PC-3 (cell line): ENCODE data around the gene MYO10. TPM values are rescaled to one million over a fixed set of nuclear protein-coding genes. Genes with fewer than 3 reads are reported as not detected.

Experiments used
- ATAC-seq: fragments of 200-7000 bp; cut with Tn5 transposase; 2 replicates; pipeline ENCODE4 v1.9.1; 2020; ENCODE audit warnings: mild to moderate bottlenecking, moderate library complexity
- BruUV-seq: library from RNA; stranded (reverse); fragments of 400-500 nt; replicated peaks from 2 replicates; lab custom pipeline; 2021; lab: Mats Ljungman, UMichigan
- CTCF ChIA-PET: fragments of 300-600 bp; sonication (Branson Sonifier 250); formaldehyde crosslinking; loops from one replicate; lab custom pipeline; 2022; ENCODE audit warnings: antibody characterized with exemption; lab: Charles Lee
- POLR2A ChIA-PET: fragments of 300-600 bp; sonication (Branson Sonifier 250); formaldehyde crosslinking; loops from one replicate; lab custom pipeline; 2022; ENCODE audit warnings: antibody characterized with exemption; ENCODE audit not compliant: unreplicated experiment; lab: Charles Lee
- DNase-seq: peaks from one replicate; pipeline ENCODE4 v3.0.0-alpha.2; 2015
- H2AFZ ChIP-seq: fragments of 300-600 bp; sonication (generic); 2 replicates; pipeline ENCODE4 v1.6.0; 2016; ENCODE audit warnings: antibody characterized with exemption, low read length
- H3F3A ChIP-seq: fragments of 300-600 bp; sonication (generic); one replicate; pipeline ENCODE4 v1.6.0; 2017; ENCODE audit warnings: antibody characterized with exemption, low read length, control low read depth, mild to moderate bottlenecking; ENCODE audit not compliant: unreplicated experiment
- H3K27ac ChIP-seq: fragments of 300-600 bp; sonication (generic); 2 replicates; pipeline ENCODE4 v1.5.1; 2016; ENCODE audit warnings: mild to moderate bottlenecking, low read length
- H3K27me3 ChIP-seq: fragments of 300-600 bp; sonication (generic); 2 replicates; pipeline ENCODE4 v1.6.1; 2016; ENCODE audit warnings: low read length, mixed read lengths
- H3K36me3 ChIP-seq: fragments of 300-600 bp; sonication (generic); 2 replicates; pipeline ENCODE4 v1.6.1; 2016; ENCODE audit warnings: low read depth, mixed run types, low read length, mixed read lengths
- H3K4me1 ChIP-seq: fragments of 300-600 bp; sonication (generic); 2 replicates; pipeline ENCODE4 v1.5.1; 2016; ENCODE audit warnings: low read length; ENCODE audit not compliant: insufficient read depth
- H3K4me2 ChIP-seq: fragments of 300-600 bp; sonication (generic); 2 replicates; pipeline ENCODE4 v1.6.0; 2016; ENCODE audit warnings: low read length
- H3K4me3 ChIP-seq: fragments of 300-600 bp; sonication (generic); 2 replicates; pipeline ENCODE4 v1.5.1; 2016; ENCODE audit warnings: mild to moderate bottlenecking, low read length, mixed read lengths
- H3K79me2 ChIP-seq: fragments of 300-600 bp; sonication (generic); 2 replicates; pipeline ENCODE4 v1.6.1; 2017; ENCODE audit warnings: low read length, mixed read lengths
- H3K9ac ChIP-seq: fragments of 300-600 bp; sonication (generic); 2 replicates; pipeline ENCODE4 v1.6.0; 2016; ENCODE audit warnings: mild to moderate bottlenecking, low read length
- H3K9me2 ChIP-seq: fragments of 300-600 bp; sonication (generic); replicated peaks from 2 replicates; pipeline ENCODE4 v1.6.1; 2016; ENCODE audit warnings: mixed run types, low read length, mixed read lengths
- H3K9me3 ChIP-seq: fragments of 300-600 bp; sonication (generic); 2 replicates; pipeline ENCODE4 v1.6.1; 2016; ENCODE audit warnings: low read length, mixed read lengths
- H4K20me1 ChIP-seq: fragments of 300-600 bp; sonication (generic); 2 replicates; pipeline ENCODE4 v1.6.1; 2016; ENCODE audit warnings: low read length, mixed read lengths
- CTCF ChIP-seq: fragments of 300-600 bp; sonication (generic); conservative IDR thresholded peaks from 2 replicates; pipeline ENCODE4 v1.5.1; 2017; ENCODE audit warnings: antibody characterized with exemption, low read depth, mild to moderate bottlenecking, low read length
- EZH2 ChIP-seq: fragments of 300-600 bp; sonication (generic); IDR thresholded peaks from one replicate; pipeline ENCODE4 v1.6.1; 2017; ENCODE audit warnings: antibody characterized with exemption, mild to moderate bottlenecking, low read length; ENCODE audit not compliant: unreplicated experiment
- EZH2phosphoT487 ChIP-seq: fragments of 300-600 bp; sonication (generic); IDR thresholded peaks from 2 replicates; pipeline ENCODE4 v1.6.1; 2018; ENCODE audit warnings: mild to moderate bottlenecking, antibody characterized with exemption, low read length, borderline replicate concordance
- intact Hi-C: fragments of 100-400 bp; cut with micrococcal nuclease; formaldehyde crosslinking; loops from 2 replicates; pipeline ENCODE4 v1.9.0; 2023
- total RNA-seq: library from RNA; depleted of rRNA; stranded (reverse); fragments of >200 nt; gene quantifications from 2 replicates; pipeline ENCODE4 v1.2.3, GENCODE V29; 2014

MYO10 gene
- total RNA-seq, 1 experiment from 2014 or later: 52.3 TPM

GRCh38 chr5:16897800-16898199 is 38.3 kb downstream of the MYO10 start:
- Histone ChIP-seq H3K36me3 (no peaks in the 10 kb centered on the region), H3K27me3 (no peaks in the 10 kb centered on the region), H3K4me2 (peak overlapping the region; percentile 76), H3K9me2 (no peaks in the 10 kb centered on the region), H3K4me1 (peaks cover 57% of the 10 kb centered on the region), H4K20me1 (peaks cover 24% of the 10 kb centered on the region; the same call in 1 of the 2 replicates), H3K79me2 (peaks cover 87% of the 10 kb centered on the region), H3K27ac (peak overlapping the region; percentile 91), H3F3A (peaks cover 12% of the 10 kb centered on the region), H3K9me3 (no peaks in the 10 kb centered on the region), H3K4me3 (peak overlapping the region; percentile 22), H2AFZ (no peak overlapping the region), H3K9ac (peak overlapping the region; percentile 50)
- intact Hi-C loops: loop anchor here (1.0 to 5.0 kb wide), 2 partner anchors 37 to 40 kb away; no protein-coding TSS in a partner anchor
- ChIA-PET CTCF (no interaction called here), POLR2A (interaction anchor here (0.6 kb wide), 1 partner anchor 1598 kb away, joined by 5 read pairs; no protein-coding TSS in a partner anchor)
- no TSS peak for BruUV-seq
- ATAC-seq: no peak
- no peak for DNase-seq
- TF ChIP-seq CTCF (no peak), EZH2phosphoT487 (no peak), EZH2 (no peak)

GRCh38 chr5:16897284-16897704 is 38.8 kb downstream of the MYO10 start:
- peak overlapping the region; percentile 22 for H3K4me3 ChIP-seq
- H3K4me2 ChIP-seq: peak overlapping the region; percentile 76
- ChIA-PET CTCF (no interaction called here), POLR2A (no interaction called here)
- DNase-seq (peak; percentile 97), ATAC-seq (peak; percentile 61)
- no peaks in the 10 kb centered on the region for H3K36me3 ChIP-seq
- H3F3A ChIP-seq: peaks cover 12% of the 10 kb centered on the region
- TF ChIP-seq CTCF (peak; percentile 14; the same call in 1 of the 2 replicates), EZH2phosphoT487 (no peak), EZH2 (no peak)
- H3K9me2 ChIP-seq: no peaks in the 10 kb centered on the region
- H2AFZ ChIP-seq: no peak overlapping the region
- H3K4me1 ChIP-seq: peaks cover 57% of the 10 kb centered on the region
- H3K79me2 ChIP-seq: peaks cover 87% of the 10 kb centered on the region
- no TSS peak for BruUV-seq
- intact Hi-C loops: loop anchor here (1.0 to 5.0 kb wide), 2 partner anchors 37 to 40 kb away; no protein-coding TSS in a partner anchor
- no peaks in the 10 kb centered on the region for H3K9me3 ChIP-seq
- peak overlapping the region; percentile 50 for H3K9ac ChIP-seq
- no peaks in the 10 kb centered on the region for H3K27me3 ChIP-seq
- H4K20me1 ChIP-seq: peaks cover 24% of the 10 kb centered on the region; the same call in 1 of the 2 replicates
- peak overlapping the region; percentile 91 for H3K27ac ChIP-seq

GRCh38 chr5:16896767-16897166 is 39.3 kb downstream of the MYO10 start:
- TF ChIP-seq CTCF: no peak
- no peak for TF ChIP-seq EZH2
- TF ChIP-seq EZH2phosphoT487: no peak
- ChIA-PET CTCF (interaction anchor here (0.5 kb wide), 1 partner anchor 37 kb away, joined by 4 read pairs; no protein-coding TSS in a partner anchor), POLR2A (no interaction called here)
- no peaks in the 10 kb centered on the region for H3K27me3 ChIP-seq
- intact Hi-C loops: loop anchor here (1.0 to 5.0 kb wide), 2 partner anchors 38 to 39 kb away; no protein-coding TSS in a partner anchor
- DNase-seq (no peak), ATAC-seq (peak; percentile 6)
- H3K4me3 ChIP-seq: peak overlapping the region; percentile 39
- peaks cover 12% of the 10 kb centered on the region for H3F3A ChIP-seq
- H3K79me2 ChIP-seq: peaks cover 87% of the 10 kb centered on the region
- BruUV-seq: TSS peak; percentile 16
- peak overlapping the region; percentile 91 for H3K27ac ChIP-seq
- H3K9me2 ChIP-seq: no peaks in the 10 kb centered on the region
- no peaks in the 10 kb centered on the region for H3K9me3 ChIP-seq
- peaks cover 24% of the 10 kb centered on the region; the same call in 1 of the 2 replicates for H4K20me1 ChIP-seq
- H3K4me2 ChIP-seq: peak overlapping the region; percentile 76
- peak overlapping the region; percentile 76 for H3K9ac ChIP-seq
- no peak overlapping the region for H2AFZ ChIP-seq
- H3K4me1 ChIP-seq: peaks cover 57% of the 10 kb centered on the region
- H3K36me3 ChIP-seq: no peaks in the 10 kb centered on the region
